BLaER1 (cell line): Measurements from ENCODE around the gene PRUNE2.
A peak's percentile ranks its signal among the peaks of the same experiment; 100 is the strongest.

ENCODE experiments used
- H3K27ac ChIP-seq: shearing (Covaris generic); formaldehyde crosslinking; 2 replicates; pipeline ENCODE4 v1.8.1; 2022
- H3K27me3 ChIP-seq: shearing (Covaris generic); formaldehyde crosslinking; 2 replicates; pipeline ENCODE4 v1.8.1; 2022
- H3K36me3 ChIP-seq: shearing (Covaris generic); formaldehyde crosslinking; 2 replicates; pipeline ENCODE4 v1.8.1; 2022
- H3K4me1 ChIP-seq: shearing (Covaris generic); formaldehyde crosslinking; 2 replicates; pipeline ENCODE4 v1.8.1; 2022
- H3K4me2 ChIP-seq: shearing (Covaris generic); formaldehyde crosslinking; 2 replicates; pipeline ENCODE4 v1.8.1; 2022
- H3K4me3 ChIP-seq: shearing (Covaris generic); formaldehyde crosslinking; 2 replicates; pipeline ENCODE4 v1.8.1; 2022
- H3K9ac ChIP-seq: shearing (Covaris generic); formaldehyde crosslinking; 2 replicates; pipeline ENCODE4 v1.8.1; 2022
- H3K9me3 ChIP-seq: shearing (Covaris generic); formaldehyde crosslinking; 2 replicates; pipeline ENCODE4 v1.8.1; 2022
- H4K20me1 ChIP-seq: shearing (Covaris generic); formaldehyde crosslinking; 2 replicates; pipeline ENCODE4 v1.8.1; 2022
- Cebpa-rat ChIP-seq: shearing (Covaris generic); IDR thresholded peaks from 2 replicates; pipeline ENCODE4 v1.8.1; 2022

PRUNE2 gene

DNA sequence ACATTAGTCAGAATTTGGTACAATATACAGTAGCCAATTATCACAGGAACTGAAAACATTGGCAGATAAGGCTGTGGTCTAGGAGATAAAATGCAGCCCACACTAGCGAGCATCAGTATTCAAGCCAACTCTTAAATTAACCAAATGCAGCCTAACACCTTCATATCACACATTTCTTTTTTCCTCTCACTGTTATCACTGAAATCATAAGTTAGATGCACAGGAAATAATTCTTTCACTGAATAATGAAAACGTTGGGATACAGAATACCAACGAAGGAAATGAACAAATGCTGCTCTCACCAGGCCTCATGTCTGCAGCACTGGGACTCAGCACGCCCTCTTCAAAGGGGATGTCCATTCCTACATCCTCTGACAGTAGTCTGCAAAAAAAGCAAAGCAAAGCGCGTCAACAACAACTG is 250.8 kb downstream of the PRUNE2 start:
- Histone ChIP-seq H3K36me3 (no peaks in the 10 kb centered on the region), H3K9me3 (no peaks in the 10 kb centered on the region), H3K27ac (peak overlapping the region; percentile 36), H3K4me3 (no peak overlapping the region), H3K4me2 (peak overlapping the region; percentile 76), H4K20me1 (no peaks in the 10 kb centered on the region), H3K27me3 (no peaks in the 10 kb centered on the region), H3K9ac (no peak overlapping the region), H3K4me1 (peaks cover 67% of the 10 kb centered on the region)
- no peak for TF ChIP-seq Cebpa-rat

DNA sequence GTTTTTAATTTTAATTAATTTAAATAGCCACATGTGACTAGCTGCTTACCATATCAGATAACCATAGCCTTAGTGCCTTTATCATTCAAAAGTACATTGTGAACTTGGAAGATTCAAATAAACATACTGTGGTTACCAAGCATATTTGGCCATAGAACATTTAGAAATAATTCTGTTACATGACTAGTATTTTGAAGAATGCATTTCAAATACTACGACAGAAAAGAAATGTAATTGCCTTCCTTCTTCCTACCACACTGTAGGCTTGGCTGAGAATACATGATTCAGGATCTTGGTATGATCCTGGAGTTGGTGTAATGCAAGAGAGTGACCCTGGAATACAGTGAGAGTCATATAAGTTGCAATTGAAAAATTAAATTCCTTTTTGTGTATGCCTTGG is 251.3 kb downstream of the PRUNE2 start:
- H4K20me1 ChIP-seq: no peaks in the 10 kb centered on the region
- H3K27ac ChIP-seq: no peak overlapping the region
- no peaks in the 10 kb centered on the region for H3K27me3 ChIP-seq
- no peak overlapping the region for H3K9ac ChIP-seq
- peaks cover 67% of the 10 kb centered on the region for H3K4me1 ChIP-seq
- H3K4me3 ChIP-seq: no peak overlapping the region
- no peak for TF ChIP-seq Cebpa-rat
- H3K36me3 ChIP-seq: no peaks in the 10 kb centered on the region
- H3K4me2 ChIP-seq: peak overlapping the region; percentile 76
- H3K9me3 ChIP-seq: no peaks in the 10 kb centered on the region

DNA sequence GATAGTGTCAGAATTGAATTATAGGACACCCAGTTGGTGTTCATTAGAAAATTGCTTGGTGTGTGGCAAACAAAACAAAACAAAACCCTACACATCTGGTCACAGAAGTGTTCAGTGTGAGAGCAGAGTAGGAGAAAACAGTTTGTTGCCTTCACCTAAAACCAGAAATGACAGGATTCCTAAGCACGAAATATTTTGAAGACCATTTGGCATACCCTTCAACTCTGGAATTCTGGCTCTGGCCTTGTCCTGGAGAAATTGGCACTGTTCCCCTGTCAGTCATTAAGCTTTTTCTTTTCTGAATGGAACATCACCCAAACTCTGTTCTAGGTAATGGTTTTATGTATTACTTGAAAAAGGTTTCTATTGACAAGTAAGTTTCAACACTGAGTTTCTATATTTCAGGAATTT is 251.9 kb downstream of the PRUNE2 start:
- H3K9me3 ChIP-seq: no peaks in the 10 kb centered on the region
- H3K4me2 ChIP-seq: no peak overlapping the region
- TF ChIP-seq Cebpa-rat: no peak
- no peak overlapping the region for H3K9ac ChIP-seq
- peaks cover 67% of the 10 kb centered on the region for H3K4me1 ChIP-seq
- no peaks in the 10 kb centered on the region for H3K27me3 ChIP-seq
- H4K20me1 ChIP-seq: no peaks in the 10 kb centered on the region
- no peak overlapping the region for H3K27ac ChIP-seq
- H3K4me3 ChIP-seq: no peak overlapping the region
- H3K36me3 ChIP-seq: no peaks in the 10 kb centered on the region

DNA sequence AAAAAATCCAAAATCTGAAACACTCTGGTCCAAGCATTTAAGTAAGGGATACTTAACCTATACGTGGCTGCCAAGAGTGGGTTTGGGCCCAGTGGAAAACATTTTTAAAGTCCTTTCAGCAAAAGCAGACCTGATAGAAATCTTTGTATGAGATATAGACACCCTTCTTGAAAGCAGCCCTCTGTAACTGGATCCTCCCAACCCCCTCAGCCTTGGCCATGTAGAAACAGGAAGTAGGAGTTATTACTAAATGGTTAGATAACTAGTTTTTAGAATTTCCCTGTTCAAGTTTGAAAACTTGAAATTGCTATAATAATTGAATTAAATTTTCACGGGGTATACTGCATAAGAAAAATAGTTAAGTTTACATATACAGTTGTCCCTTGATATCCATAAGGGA is 253.0 kb downstream of the PRUNE2 start:
- Histone ChIP-seq H3K4me2 (no peak overlapping the region), H3K9ac (no peak overlapping the region), H3K4me1 (peaks cover 61% of the 10 kb centered on the region), H3K27ac (no peak overlapping the region), H4K20me1 (no peaks in the 10 kb centered on the region), H3K9me3 (no peaks in the 10 kb centered on the region), H3K4me3 (no peak overlapping the region), H3K27me3 (no peaks in the 10 kb centered on the region), H3K36me3 (no peaks in the 10 kb centered on the region)
- no peak for TF ChIP-seq Cebpa-rat

DNA sequence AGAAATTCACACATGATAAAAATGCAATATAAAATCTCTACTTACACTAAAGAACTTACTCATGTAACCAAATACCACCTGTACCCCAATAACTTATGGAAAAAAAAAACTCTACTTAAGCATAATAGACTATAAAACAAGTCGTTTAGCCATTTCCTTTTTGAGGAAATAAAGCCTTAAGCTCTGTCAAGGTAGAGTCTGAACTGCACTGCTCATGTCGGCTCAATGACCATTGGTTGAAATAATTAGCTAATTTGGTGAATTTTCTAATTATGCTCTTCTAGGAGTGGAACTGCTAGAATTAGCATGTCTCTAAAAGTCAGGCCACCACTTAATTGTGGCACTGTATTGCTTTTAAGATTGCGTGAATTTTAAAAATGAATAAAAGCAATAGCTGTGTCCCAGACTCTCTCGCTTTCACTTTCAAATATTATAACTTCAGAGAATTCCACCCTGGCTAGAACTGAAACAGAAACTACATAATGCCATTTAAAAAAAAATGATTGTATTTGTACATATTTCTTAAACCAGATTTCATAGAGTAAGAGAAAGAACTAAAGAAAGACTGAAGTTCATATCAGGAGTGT is 254.7 kb downstream of the PRUNE2 start:
- no peaks in the 10 kb centered on the region for H3K36me3 ChIP-seq
- peak overlapping the region; percentile 81 for H3K4me2 ChIP-seq
- no peaks in the 10 kb centered on the region for H4K20me1 ChIP-seq
- H3K4me1 ChIP-seq: peaks cover 44% of the 10 kb centered on the region
- H3K27ac ChIP-seq: peak overlapping the region; percentile 39; the same call in 1 of the 2 replicates
- no peaks in the 10 kb centered on the region for H3K27me3 ChIP-seq
- no peaks in the 10 kb centered on the region for H3K9me3 ChIP-seq
- TF ChIP-seq Cebpa-rat: no peak
- H3K9ac ChIP-seq: peak overlapping the region; percentile 52
- peak overlapping the region; percentile 46 for H3K4me3 ChIP-seq

DNA sequence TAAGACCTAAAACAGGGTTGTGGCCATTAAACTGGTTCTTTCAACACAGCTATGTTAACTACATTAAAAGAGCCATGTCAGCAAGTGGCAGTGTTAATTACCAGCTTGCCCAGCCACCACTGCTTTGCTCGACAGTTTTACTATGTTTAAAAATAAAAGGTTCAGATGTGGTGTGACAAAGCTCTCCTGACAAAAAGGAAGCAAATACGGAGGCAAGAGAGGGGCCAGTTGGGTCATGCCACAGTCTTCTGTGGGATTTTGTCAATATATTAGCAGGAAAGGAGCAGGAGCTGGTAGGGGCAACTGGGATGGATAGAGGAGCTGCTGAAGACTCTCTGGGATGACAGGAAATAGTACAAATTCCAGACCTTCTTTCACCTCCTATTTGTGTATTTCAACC is 255.2 kb downstream of the PRUNE2 start:
- Histone ChIP-seq H3K9me3 (no peaks in the 10 kb centered on the region), H4K20me1 (no peaks in the 10 kb centered on the region), H3K4me2 (peak overlapping the region; percentile 81), H3K27ac (peak overlapping the region; percentile 39), H3K9ac (no peak overlapping the region), H3K27me3 (no peaks in the 10 kb centered on the region), H3K4me3 (peak overlapping the region; percentile 46), H3K4me1 (peaks cover 39% of the 10 kb centered on the region), H3K36me3 (no peaks in the 10 kb centered on the region)
- no peak for TF ChIP-seq Cebpa-rat

DNA sequence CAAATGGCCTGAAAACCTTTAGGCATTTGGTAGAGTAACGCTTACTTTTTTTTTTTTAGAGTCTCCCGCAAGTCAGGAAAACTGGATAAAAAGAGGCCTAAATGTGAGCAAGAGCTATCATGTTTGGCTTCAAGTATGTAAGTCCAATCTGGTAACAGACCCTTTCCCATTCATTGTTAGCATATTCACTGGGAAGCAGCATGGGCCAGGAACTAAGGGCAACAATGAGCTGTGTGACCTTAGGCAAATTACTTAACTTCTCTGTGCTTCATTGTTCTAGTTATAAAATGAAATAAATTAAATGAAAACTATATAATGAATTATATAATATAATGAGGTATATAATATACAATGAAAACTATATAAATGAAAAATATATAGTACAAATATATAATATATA is 256.0 kb downstream of the PRUNE2 start:
- no peak overlapping the region for H3K9ac ChIP-seq
- no peaks in the 10 kb centered on the region for H3K27me3 ChIP-seq
- H3K4me1 ChIP-seq: peaks cover 31% of the 10 kb centered on the region
- no peaks in the 10 kb centered on the region for H3K36me3 ChIP-seq
- no peak overlapping the region for H3K27ac ChIP-seq
- H3K4me3 ChIP-seq: no peak overlapping the region
- no peaks in the 10 kb centered on the region for H3K9me3 ChIP-seq
- no peaks in the 10 kb centered on the region for H4K20me1 ChIP-seq
- H3K4me2 ChIP-seq: no peak overlapping the region
- no peak for TF ChIP-seq Cebpa-rat

DNA sequence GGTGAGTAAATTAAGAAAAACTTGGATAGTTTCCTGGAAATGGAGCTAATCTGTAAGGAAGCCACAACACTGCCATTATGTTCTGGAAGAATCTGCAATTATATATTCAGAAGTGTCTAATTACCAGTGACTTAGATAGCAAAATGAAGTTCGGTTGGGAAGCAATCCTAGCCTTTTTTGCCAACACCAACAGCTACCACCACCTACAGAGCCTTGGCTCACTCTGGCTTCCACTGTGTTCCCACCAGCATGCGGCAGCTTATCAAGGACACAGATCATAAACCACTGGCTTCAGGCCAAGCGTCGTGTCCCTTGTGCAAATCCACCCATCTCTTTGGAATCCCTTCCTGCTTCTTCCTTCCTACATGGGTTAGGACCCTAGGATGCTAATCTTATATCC is 259.7 kb downstream of the PRUNE2 start:
- TF ChIP-seq Cebpa-rat: no peak
- H3K4me1 ChIP-seq: peaks cover 27% of the 10 kb centered on the region
- H4K20me1 ChIP-seq: no peaks in the 10 kb centered on the region
- H3K9me3 ChIP-seq: no peaks in the 10 kb centered on the region
- no peak overlapping the region for H3K4me2 ChIP-seq
- H3K27me3 ChIP-seq: no peaks in the 10 kb centered on the region
- no peak overlapping the region for H3K9ac ChIP-seq
- H3K4me3 ChIP-seq: no peak overlapping the region
- H3K27ac ChIP-seq: no peak overlapping the region
- no peaks in the 10 kb centered on the region for H3K36me3 ChIP-seq

DNA sequence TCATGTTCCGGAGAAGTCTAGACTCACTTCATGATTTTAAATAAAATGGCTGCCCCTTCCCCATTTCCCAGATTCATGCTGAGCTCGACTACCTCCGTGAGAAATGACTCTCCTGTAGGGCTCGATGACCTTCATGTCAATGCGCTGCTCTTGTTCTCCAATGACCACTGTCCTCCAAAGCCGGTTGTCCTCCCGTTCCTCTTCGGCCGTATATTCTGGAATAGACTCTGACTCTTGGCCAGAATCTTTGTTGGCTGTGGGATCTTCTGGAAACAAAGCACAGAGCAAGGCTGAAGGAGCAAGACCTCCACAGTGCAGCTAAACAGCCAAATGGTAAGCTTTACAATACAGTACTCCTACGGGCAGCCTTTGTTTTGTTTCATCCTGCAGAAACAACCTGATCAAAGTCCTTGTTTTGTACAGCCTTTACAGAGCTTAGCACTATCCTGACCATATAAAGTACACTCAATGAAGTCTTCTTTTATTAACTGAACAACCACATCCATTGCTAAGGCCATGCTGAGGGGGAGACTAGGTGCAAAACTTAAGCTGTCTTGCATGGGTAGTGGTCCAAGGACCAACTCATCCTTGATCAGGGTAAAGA is 261.2 kb downstream of the PRUNE2 start:
- H3K9ac ChIP-seq: no peak overlapping the region
- TF ChIP-seq Cebpa-rat: no peak

DNA sequence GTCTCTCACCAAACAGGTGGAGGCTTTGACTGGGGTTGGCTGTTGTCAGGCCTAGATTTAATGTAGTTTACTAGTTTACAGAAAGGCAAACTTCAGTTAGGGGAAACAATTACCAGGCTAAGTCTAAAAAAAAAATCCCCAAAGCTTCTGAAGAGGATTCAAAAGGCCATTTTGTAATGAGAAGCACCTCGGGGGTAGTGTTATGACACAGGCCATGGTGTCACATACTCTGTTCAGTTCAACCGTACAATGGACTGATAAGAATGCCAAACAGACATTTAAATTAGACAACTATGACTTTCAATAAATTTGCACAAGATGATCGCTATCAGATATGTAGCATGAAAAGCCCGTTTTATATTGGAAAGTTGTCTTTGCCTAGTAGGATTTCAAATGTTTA is 261.7 kb downstream of the PRUNE2 start:
- H3K36me3 ChIP-seq: no peaks in the 10 kb centered on the region
- H3K4me3 ChIP-seq: no peak overlapping the region
- H3K9me3 ChIP-seq: no peaks in the 10 kb centered on the region
- H3K4me1 ChIP-seq: peaks cover 16% of the 10 kb centered on the region
- H3K27me3 ChIP-seq: no peaks in the 10 kb centered on the region
- H4K20me1 ChIP-seq: no peaks in the 10 kb centered on the region
- TF ChIP-seq Cebpa-rat: no peak
- no peak overlapping the region for H3K9ac ChIP-seq
- H3K27ac ChIP-seq: no peak overlapping the region
- H3K4me2 ChIP-seq: peak overlapping the region; percentile 57

More for the DNA sequence above, 261.2 kb downstream of the PRUNE2 start:
- Histone ChIP-seq H3K4me3 (no peak overlapping the region), H4K20me1 (no peaks in the 10 kb centered on the region), H3K27ac (no peak overlapping the region), H3K4me2 (no peak overlapping the region), H3K36me3 (no peaks in the 10 kb centered on the region), H3K27me3 (no peaks in the 10 kb centered on the region), H3K9me3 (no peaks in the 10 kb centered on the region), H3K4me1 (peaks cover 16% of the 10 kb centered on the region)
